Measurements from ENCODE around the gene FAM177B.

Gene FAM177B

DNA sequence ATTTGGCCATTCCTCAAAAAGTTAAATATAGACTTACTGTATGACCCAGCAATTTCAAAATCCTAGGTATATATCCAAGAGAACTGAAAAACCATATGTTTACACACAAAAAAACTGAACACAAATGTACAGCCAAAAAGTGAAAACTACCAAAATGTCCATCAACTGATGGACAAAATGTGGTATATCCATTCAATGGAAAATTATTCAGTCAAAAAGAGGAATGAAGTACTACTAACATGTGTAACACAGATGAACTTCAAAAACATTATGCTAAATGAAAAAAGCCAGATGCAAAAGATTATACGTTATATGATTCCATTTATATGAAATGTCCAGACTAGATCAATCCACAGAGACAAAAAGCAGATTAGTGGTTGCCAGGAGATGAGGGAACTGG, 32.7 kb upstream of the FAM177B start:
- no peak for DNase-seq (ENCODE audit: low read depth)

GRCh38 chr1:222706815-222707214, 30.2 kb upstream of the FAM177B start:
- no peak for DNase-seq (ENCODE audit: low read depth)
- H3K4me3 ChIP-seq (ENCODE audit: low read depth, low read length): no peak overlapping the region
- TF ChIP-seq CTCF (IDR thresholded peaks at IDR 0.05; ENCODE audit: control insufficient read depth, extremely low read depth, insufficient read depth): no peak

More for the DNA sequence above, 32.7 kb upstream of the FAM177B start:
- H3K4me3 ChIP-seq (ENCODE audit: low read depth, low read length): no peak overlapping the region
- TF ChIP-seq CTCF (IDR thresholded peaks at IDR 0.05; ENCODE audit: control insufficient read depth, extremely low read depth, insufficient read depth): no peak

GRCh38 chr1:222709700-222710153, 27.3 kb upstream of the FAM177B start:
- TF ChIP-seq CTCF (IDR thresholded peaks at IDR 0.05; ENCODE audit: control insufficient read depth, extremely low read depth, insufficient read depth): no peak
- no peak for DNase-seq (ENCODE audit: low read depth)

GRCh38 chr1:222711319-222712252, 25.4 kb upstream of the FAM177B start:
- H3K4me3 ChIP-seq (ENCODE audit: low read depth, low read length): peak overlapping the region; percentile 78
- TF ChIP-seq CTCF (IDR thresholded peaks at IDR 0.05; ENCODE audit: control insufficient read depth, extremely low read depth, insufficient read depth): no peak
- peak; percentile 52 for DNase-seq (ENCODE audit: low read depth)

More at GRCh38 chr1:222709700-222710153, 27.3 kb upstream of the FAM177B start:
- H3K4me3 ChIP-seq (ENCODE audit: low read depth, low read length): no peak overlapping the region; the same call in 1 of the 2 replicates

GRCh38 chr1:222712253-222713090, 24.5 kb upstream of the FAM177B start, which contains the start of the genes AIDA and BROX:
AIDA (minus strand) TSS chr1:222712491; CDS start chr1:222712317, 174 bp downstream.
BROX (plus strand) TSS chr1:222712564; CDS start chr1:222715700, 3,136 bp downstream.
- peak within 1 kb of the TSS; percentile 78 for H3K4me3 ChIP-seq (ENCODE audit: low read depth, low read length)
- DNase-seq (ENCODE audit: low read depth): no peak
- TF ChIP-seq CTCF (IDR thresholded peaks at IDR 0.05; ENCODE audit: control insufficient read depth, extremely low read depth, insufficient read depth): no peak

GRCh38 chr1:222713091-222713961, 23.7 kb upstream of the FAM177B start:
- TF ChIP-seq CTCF (IDR thresholded peaks at IDR 0.05; ENCODE audit: control insufficient read depth, extremely low read depth, insufficient read depth): no peak
- no peak for DNase-seq (ENCODE audit: low read depth)

More at GRCh38 chr1:222713091-222713961, 23.7 kb upstream of the FAM177B start:
- peak overlapping the region; percentile 78 for H3K4me3 ChIP-seq (ENCODE audit: low read depth, low read length)

All from LNCaP clone FGC (cell line).